Chondrocyte (in vitro differentiated cells): ENCODE results near the gene PHLDA2. TPM values are rescaled to one million over a fixed set of nuclear protein-coding genes. Genes with fewer than 3 reads are reported as not detected.

Source experiments
- DNase-seq: peaks from one replicate; pipeline ENCODE4 v3.0.0; 2021; ENCODE audit warnings: mixed read lengths, low spot score
- H3K27ac Mint-ChIP-seq: one replicate; pipeline ENCODE4 v1.8.0; 2021; ENCODE audit warnings: mild to moderate bottlenecking, moderate library complexity, mixed read lengths; ENCODE audit not compliant: unreplicated experiment
- H3K27me3 Mint-ChIP-seq: 2 replicates; pipeline ENCODE4 v1.8.0; 2021; ENCODE audit warnings: low read depth, mixed read lengths
- H3K36me3 Mint-ChIP-seq: 2 replicates; pipeline ENCODE4 v1.8.0; 2021; ENCODE audit warnings: low read depth, mixed read lengths
- H3K4me1 Mint-ChIP-seq: 2 replicates; pipeline ENCODE4 v1.8.0; 2021; ENCODE audit warnings: low read depth, mild to moderate bottlenecking, mixed read lengths
- H3K4me3 Mint-ChIP-seq: one replicate; pipeline ENCODE4 v1.8.0; 2021; ENCODE audit warnings: mild to moderate bottlenecking, moderate library complexity, mixed read lengths; ENCODE audit not compliant: unreplicated experiment
- H3K9me3 Mint-ChIP-seq: 2 replicates; pipeline ENCODE4 v1.8.0; 2021; ENCODE audit warnings: low read depth, mixed read lengths
- CTCF ChIP-seq: fragments of 200-600 bp; sonication (generic); IDR thresholded peaks from 2 replicates; pipeline ENCODE4 v1.5.0; 2021; ENCODE audit warnings: antibody characterized with exemption, mild to moderate bottlenecking, moderate library complexity
- total RNA-seq: library from RNA; stranded (reverse); gene quantifications from 3 replicates; pipeline ENCODE4 v1.2.1, GENCODE V29; 2021

PHLDA2 gene
- total RNA-seq, 1 donor from 2014 or later, result 64.4 TPM

- no peak for DNase-seq
- Mint-ChIP-seq H3K4me1 (peaks cover 28% of the 10 kb centered on the region), H3K4me3 (no peak overlapping the region), H3K27ac (peak overlapping the region; percentile 83), H3K27me3 (no peaks in the 10 kb centered on the region), H3K9me3 (peaks cover 18% of the 10 kb centered on the region), H3K36me3 (peaks cover 15% of the 10 kb centered on the region)
- no peak for TF ChIP-seq CTCF
Observed at GRCh38 chr11:2934021-2934550, 4.9 kb upstream of the PHLDA2 start.

- Mint-ChIP-seq H3K4me3 (no peak overlapping the region), H3K36me3 (peaks cover 10% of the 10 kb centered on the region), H3K4me1 (peaks cover 28% of the 10 kb centered on the region), H3K9me3 (peaks cover 13% of the 10 kb centered on the region), H3K27ac (peak overlapping the region; percentile 83), H3K27me3 (no peaks in the 10 kb centered on the region)
- no peak for TF ChIP-seq CTCF
- peak; percentile 92 for DNase-seq
Observed at GRCh38 chr11:2933375-2934020, 4.3 kb upstream of the PHLDA2 start.

GRCh38 chr11:2932850-2933251 lies 3.6 kb upstream of the PHLDA2 start:
- no peaks in the 10 kb centered on the region for H3K27me3 Mint-ChIP-seq
- peaks cover 6% of the 10 kb centered on the region for H3K9me3 Mint-ChIP-seq
- H3K27ac Mint-ChIP-seq, result peak overlapping the region; percentile 83
- DNase-seq, result peak; percentile 77
- no peak for TF ChIP-seq CTCF
- H3K36me3 Mint-ChIP-seq, result peaks cover 7% of the 10 kb centered on the region
- H3K4me3 Mint-ChIP-seq, result no peak overlapping the region
- peaks cover 33% of the 10 kb centered on the region for H3K4me1 Mint-ChIP-seq

- Mint-ChIP-seq H3K36me3 (peaks cover 1% of the 10 kb centered on the region), H3K4me1 (peaks cover 41% of the 10 kb centered on the region), H3K27me3 (no peaks in the 10 kb centered on the region), H3K27ac (peak overlapping the region; percentile 83), H3K4me3 (no peak overlapping the region), H3K9me3 (no peaks in the 10 kb centered on the region)
- TF ChIP-seq CTCF, result no peak
- peak; percentile 90 for DNase-seq
Observed at GRCh38 chr11:2931771-2932738, 2.8 kb upstream of the PHLDA2 start.

GRCh38 chr11:2931420-2931746 lies 2.2 kb upstream of the PHLDA2 start:
- no peaks in the 10 kb centered on the region for H3K9me3 Mint-ChIP-seq
- H3K36me3 Mint-ChIP-seq, result no peaks in the 10 kb centered on the region
- no peak overlapping the region for H3K27ac Mint-ChIP-seq
- no peak for TF ChIP-seq CTCF
- no peak for DNase-seq
- peaks cover 48% of the 10 kb centered on the region for H3K4me1 Mint-ChIP-seq
- no peak overlapping the region for H3K4me3 Mint-ChIP-seq
- no peaks in the 10 kb centered on the region for H3K27me3 Mint-ChIP-seq
